ENCODE data around the gene GCSAM. TPM values are rescaled to one million over a fixed set of nuclear protein-coding genes. Genes with fewer than 3 reads are reported as not detected.
A peak's percentile ranks its signal among the peaks of the same experiment; 100 is the strongest.

Gene GCSAM
- total RNA-seq, 1 experiment from 2014 or later, result not detected

GRCh38 chr3:112074616-112075497 is 58.2 kb downstream of the GCSAM start:
- Mint-ChIP-seq H3K36me3 (ENCODE audit: insufficient read depth in 1 of 3, low read depth in 3 of 3) (no peaks in the 10 kb centered on the region; a peak in 1 of 7 replicates), H3K9me3 (peaks cover 0 to 3% of the 10 kb centered on the region in 2 experiments; a peak in 2 of 5 replicates), H3K27me3 (ENCODE audit: low read depth) (peaks cover 2% of the 10 kb centered on the region), H3K4me1 (peaks cover 8 to 11% of the 10 kb centered on the region in 2 experiments), H3K27ac (no peak overlapping the region), H3K4me3 (no peak overlapping the region)
- no peak overlapping the region for H3K18ac ChIP-seq (ENCODE audit: insufficient read length, low read depth, low read length)
- no peak overlapping the region for H3K4ac ChIP-seq (ENCODE audit: low read depth, low read length)
- no CpG with 5 or more reads among the region's 6 CpGs for WGBS (ENCODE audit: extremely low coverage, insufficient read length, low lambda C conversion rate)
- no peak overlapping the region for H4K91ac ChIP-seq (ENCODE audit: insufficient read length, low read depth, low read length)
- no peak overlapping the region for H3T11ph ChIP-seq (ENCODE audit: low read length)
- no peak overlapping the region for H4K8ac ChIP-seq (replicated peaks; ENCODE audit: insufficient read length, low read depth, low read length)
- DNase-seq, result peak; percentile 44
- TF ChIP-seq CTCF (conservative IDR thresholded peaks at IDR 0.05), result no peak
- no peak overlapping the region for H2BK120ac ChIP-seq (ENCODE audit: low read depth, low read length, poor library complexity, severe bottlenecking)
- no peak overlapping the region for H2BK20ac ChIP-seq (ENCODE audit: low read depth, low read length, poor library complexity, severe bottlenecking)
- no peak overlapping the region for H2BK15ac ChIP-seq (ENCODE audit: low read depth, low read length)
- H2BK5ac ChIP-seq (ENCODE audit: insufficient read length, low read length), result no peak overlapping the region
- no peak overlapping the region for H2AK5ac ChIP-seq (ENCODE audit: insufficient read length, low read length)
- no peaks in the 10 kb centered on the region for H3K27me3 ChIP-seq (ENCODE audit: insufficient read depth, low read length)
- H3K9ac ChIP-seq (ENCODE audit: extremely low read depth, insufficient read length, low read length), result no peak overlapping the region
- no peak overlapping the region for H3K27ac ChIP-seq (ENCODE audit: insufficient read length, low read depth, low read length)
- H2BK12ac ChIP-seq (ENCODE audit: insufficient read length, low read depth, low read length), result no peak overlapping the region
- H3K14ac ChIP-seq (ENCODE audit: insufficient read depth, low read length), result no peak overlapping the region
- H2AFZ ChIP-seq (ENCODE audit: low read length), result no peak overlapping the region
- no peak overlapping the region for H4K5ac ChIP-seq (ENCODE audit: insufficient read length, low read depth, low read length)
- H3K9me3 ChIP-seq (ENCODE audit: control insufficient read depth, low read depth, low read length), result no peaks in the 10 kb centered on the region
- H3K23me2 ChIP-seq (ENCODE audit: insufficient read length, low read depth, low read length, poor library complexity, severe bottlenecking), result no peaks in the 10 kb centered on the region
- H3K79me2 ChIP-seq (ENCODE audit: insufficient read depth, low read length), result no peaks in the 10 kb centered on the region
- no peaks in the 10 kb centered on the region for H4K20me1 ChIP-seq (ENCODE audit: control insufficient read depth, insufficient read depth, insufficient read length)
- H3K79me1 ChIP-seq (ENCODE audit: insufficient read depth, low read depth, low read length, poor library complexity, severe bottlenecking), result no peaks in the 10 kb centered on the region
- no peak overlapping the region for H3K56ac ChIP-seq (ENCODE audit: insufficient read length, low read depth, low read length)
- no peak overlapping the region for H3K23ac ChIP-seq (ENCODE audit: insufficient read length, low read depth, low read length)
- no peaks in the 10 kb centered on the region; the same call in 1 of the 2 replicates for H3K4me1 ChIP-seq (ENCODE audit: insufficient read depth, low read length)
- H3K4me2 ChIP-seq (ENCODE audit: insufficient read depth, insufficient read length, low read length), result no peak overlapping the region
